ENCODE data around the gene SPRING1.

DNA sequence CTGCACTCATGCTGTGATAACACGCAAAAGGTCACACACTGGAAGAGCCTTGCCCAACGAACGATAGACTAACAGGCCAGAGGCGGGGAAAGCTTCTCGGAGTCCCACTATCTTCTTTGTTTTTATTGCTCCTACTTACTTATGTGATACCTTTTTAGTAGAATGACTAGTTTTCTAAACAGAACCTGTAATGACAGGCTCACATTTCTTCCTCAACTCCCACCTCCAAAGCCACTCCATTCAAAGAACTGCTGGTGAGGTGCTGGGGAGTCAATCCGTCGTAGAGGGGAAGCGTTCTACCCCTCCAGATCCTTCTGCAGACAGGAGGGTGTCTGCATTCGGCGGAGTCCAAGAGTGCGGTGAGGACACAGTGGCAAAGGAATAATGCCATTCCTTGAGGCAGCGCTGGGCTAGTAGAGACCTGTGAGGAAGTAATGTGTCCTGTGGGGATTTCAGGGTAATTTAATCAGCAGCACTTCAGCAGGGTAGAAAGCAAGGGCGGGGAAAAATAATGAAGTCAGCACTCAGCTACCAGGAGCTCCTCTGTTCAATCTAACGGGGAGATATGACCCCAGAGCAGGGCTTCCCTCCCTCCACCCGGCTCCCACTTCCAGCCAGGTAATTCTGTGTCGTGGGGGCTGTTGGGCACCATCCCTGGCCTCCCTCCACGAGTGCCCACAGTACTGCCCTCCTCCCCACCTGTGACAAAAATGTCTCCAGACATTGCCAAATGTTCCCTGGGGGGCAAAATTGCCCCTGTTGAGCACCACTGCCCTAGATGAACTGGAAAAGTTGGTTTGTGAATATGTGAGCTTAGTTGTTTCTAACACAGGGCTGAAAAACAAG is 25.2 kb downstream of the SPRING1 start:
- TF ChIP-seq, protein P1, sequence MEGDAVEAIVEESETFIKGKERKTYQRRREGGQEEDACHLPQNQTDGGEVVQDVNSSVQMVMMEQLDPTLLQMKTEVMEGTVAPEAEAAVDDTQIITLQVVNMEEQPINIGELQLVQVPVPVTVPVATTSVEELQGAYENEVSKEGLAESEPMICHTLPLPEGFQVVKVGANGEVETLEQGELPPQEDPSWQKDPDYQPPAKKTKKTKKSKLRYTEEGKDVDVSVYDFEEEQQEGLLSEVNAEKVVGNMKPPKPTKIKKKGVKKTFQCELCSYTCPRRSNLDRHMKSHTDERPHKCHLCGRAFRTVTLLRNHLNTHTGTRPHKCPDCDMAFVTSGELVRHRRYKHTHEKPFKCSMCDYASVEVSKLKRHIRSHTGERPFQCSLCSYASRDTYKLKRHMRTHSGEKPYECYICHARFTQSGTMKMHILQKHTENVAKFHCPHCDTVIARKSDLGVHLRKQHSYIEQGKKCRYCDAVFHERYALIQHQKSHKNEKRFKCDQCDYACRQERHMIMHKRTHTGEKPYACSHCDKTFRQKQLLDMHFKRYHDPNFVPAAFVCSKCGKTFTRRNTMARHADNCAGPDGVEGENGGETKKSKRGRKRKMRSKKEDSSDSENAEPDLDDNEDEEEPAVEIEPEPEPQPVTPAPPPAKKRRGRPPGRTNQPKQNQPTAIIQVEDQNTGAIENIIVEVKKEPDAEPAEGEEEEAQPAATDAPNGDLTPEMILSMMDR (IDR thresholded peaks at IDR 0.05) = no peak
- TF ChIP-seq POLR2A (IDR thresholded peaks at IDR 0.05) = no peak
